ENCODE data around the gene RAB40AL.

The RAB40AL gene

DNA sequence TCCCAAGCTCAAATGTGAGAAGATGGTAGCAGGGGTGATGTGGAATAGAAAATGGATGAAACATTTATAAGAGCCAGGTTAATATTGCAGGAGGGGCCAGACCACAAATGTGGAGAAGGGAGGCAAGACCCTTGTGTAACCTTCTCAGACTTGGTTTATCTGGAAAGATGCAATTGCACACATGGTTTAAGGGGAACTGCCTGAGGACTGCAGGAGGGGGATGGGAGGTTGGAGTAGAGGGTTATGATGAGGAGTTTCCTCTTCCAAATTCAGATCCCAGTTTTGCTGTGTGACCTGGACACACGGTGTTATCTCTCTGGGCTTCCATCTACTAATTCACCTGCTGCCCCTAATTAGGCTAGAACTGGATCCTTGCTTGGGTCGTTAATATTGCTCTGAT, 46.1 kb downstream of the RAB40AL start:
- DNase-seq, result no peak

GRCh38 chrX:102985192-102985591, 48.1 kb downstream of the RAB40AL start:
- peak; percentile 98 for DNase-seq

All from SIG-M5 (cell line).